ENCODE data around the gene SBF2.

SBF2 gene

DNA sequence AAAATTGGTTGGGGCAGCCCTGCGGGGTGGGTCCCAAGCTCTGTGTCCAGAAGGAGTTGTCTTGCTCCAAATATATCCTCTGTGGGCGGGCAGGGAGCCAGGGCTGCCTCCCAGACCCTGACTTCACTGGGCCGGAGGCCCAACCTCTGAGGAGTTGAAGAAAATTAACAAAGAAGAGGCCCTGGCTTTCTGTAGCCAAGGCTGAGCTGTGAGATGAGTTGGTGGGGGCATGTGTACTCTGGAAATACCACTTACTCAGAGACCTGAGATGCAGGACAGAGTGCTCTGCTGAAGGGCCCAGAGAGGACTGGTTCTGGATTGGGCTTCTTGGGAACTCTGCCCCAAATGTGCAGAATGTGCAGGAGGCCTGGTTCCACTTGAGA is 533.8 kb downstream of the SBF2 start:
- H3K9me3 Mint-ChIP-seq = no peaks in the 10 kb centered on the region
- H3K36me3 Mint-ChIP-seq (ENCODE audit: low read depth) = peaks cover 14% of the 10 kb centered on the region
- peaks cover 65% of the 10 kb centered on the region for H3K4me1 Mint-ChIP-seq (ENCODE audit: low read depth)
- H3K27me3 Mint-ChIP-seq = no peaks in the 10 kb centered on the region
- peak overlapping the region; percentile 96 for H3K27ac Mint-ChIP-seq
- peak overlapping the region; percentile 83 for H3K4me3 Mint-ChIP-seq

DNA sequence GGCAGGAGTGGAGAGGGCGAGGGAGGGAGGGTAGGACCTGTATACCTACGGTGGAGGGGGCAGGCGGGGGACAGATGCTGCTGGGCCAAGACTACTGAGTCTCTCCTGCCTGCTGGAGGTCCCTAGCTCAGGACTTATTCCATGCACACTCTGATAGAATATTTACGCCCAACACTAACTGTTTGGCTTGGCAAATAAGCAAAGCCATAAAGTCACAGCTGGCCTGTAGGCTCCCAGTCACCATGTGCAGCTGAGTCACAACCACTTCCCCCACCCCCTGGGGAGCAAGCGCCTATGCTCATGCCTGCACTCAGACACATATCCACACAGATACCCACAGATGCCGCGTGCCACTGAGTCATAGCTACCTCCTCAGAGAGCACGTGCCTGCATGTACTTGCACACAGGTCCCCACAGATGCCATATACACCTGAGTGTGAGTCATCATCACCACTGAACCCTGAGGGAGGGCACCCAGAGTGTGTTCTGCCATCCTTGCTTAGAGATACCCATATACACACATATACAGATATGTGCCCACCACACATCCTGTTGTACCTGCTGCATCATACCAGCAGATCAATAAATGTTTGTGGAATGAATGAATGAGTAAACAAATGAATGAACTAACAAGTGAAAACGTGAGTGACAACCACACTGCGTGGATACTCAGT is 534.4 kb downstream of the SBF2 start:
- H3K27me3 Mint-ChIP-seq = no peaks in the 10 kb centered on the region
- no peaks in the 10 kb centered on the region for H3K9me3 Mint-ChIP-seq
- H3K27ac Mint-ChIP-seq = peak overlapping the region; percentile 96
- H3K4me1 Mint-ChIP-seq (ENCODE audit: low read depth) = peaks cover 64% of the 10 kb centered on the region
- H3K4me3 Mint-ChIP-seq = peak overlapping the region; percentile 83
- H3K36me3 Mint-ChIP-seq (ENCODE audit: low read depth) = peaks cover 13% of the 10 kb centered on the region

DNA sequence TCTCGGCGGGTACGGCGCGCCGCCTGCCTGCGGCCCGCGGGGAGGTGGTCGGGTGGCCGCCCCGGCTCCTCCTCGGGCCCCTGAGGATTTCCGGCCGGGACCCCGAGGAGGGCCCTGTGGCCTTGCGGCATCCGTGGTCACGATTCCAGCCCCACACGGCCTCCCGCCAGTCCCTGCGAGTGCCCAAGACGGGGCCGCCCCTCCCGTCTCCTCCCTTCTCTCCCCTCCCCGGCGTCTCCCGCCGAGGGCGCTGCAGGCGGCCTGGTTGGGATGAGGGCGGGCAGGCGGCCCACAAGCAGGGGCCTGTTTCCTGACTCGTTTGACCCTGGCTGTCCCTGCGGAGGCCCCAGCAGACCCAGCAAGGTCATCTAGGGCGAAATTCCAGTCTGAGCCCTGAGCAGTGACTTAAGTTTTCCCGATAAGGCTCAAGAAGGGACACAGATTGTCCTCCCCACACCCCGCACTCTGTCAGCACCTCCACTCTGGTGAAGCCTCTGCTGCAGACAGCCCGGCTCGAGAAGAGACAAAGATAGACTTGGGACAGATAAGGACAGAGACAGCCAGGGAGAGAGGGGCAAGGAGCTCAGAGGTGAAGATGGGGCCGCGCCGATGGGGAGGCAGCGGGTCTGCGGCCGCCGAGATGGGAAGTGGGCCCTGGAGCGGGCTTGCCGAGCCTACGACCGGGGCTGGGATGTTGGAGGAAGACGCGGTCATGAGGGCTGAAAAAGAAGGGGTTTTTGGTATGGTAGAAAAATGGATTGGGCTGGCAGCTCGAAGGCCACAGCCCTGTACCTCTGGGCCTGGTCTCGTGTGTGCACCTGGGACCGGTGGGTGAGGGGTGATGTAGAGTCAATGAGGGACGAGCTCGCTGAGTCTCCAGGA is 535.1 kb downstream of the SBF2 start:
- Mint-ChIP-seq H3K4me3 (peak overlapping the region; percentile 83), H3K9me3 (no peaks in the 10 kb centered on the region), H3K36me3 (ENCODE audit: low read depth) (peaks cover 10% of the 10 kb centered on the region), H3K27ac (peak overlapping the region; percentile 96), H3K4me1 (ENCODE audit: low read depth) (peaks cover 71% of the 10 kb centered on the region), H3K27me3 (no peaks in the 10 kb centered on the region)

DNA sequence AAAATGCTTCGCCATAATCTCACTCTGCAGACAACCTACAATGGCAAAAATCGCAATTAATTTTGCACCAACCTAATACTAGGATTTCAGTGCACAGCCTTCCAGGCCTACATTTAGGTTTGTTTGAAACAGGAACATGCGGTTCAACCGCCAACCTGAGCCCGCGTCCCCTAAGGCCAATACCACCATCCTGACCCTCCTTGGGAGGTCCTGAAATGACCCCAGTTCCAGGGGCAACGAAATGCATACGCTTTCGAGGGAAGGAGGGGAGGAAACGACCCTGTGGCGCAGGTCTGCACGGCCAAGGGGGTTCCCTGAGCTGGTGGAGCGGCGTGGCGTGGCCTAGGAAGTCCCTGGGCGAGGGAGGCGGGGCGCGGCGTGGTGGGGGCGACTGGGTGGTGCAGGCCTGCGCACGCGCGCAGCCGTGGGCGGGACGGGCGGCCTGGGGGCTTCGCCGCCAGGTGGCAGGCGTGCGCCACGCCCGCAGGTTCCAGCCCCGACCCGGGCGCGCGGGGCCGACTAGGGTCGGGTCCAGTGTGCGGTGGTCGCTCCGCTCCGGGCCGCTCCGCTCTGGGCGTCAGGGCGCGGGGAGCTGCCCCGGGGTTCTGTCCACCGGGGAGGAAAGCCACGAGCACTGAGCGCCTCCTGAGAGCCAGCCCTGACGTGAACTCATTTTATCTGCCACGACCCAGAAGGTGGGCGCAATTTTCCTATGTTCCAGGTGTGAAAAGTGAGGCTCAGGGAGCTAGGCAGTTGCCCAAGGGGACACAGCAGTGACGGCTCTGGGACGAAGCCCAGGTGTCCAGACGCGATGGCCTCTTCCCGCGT is 536.0 kb downstream of the SBF2 start:
- Mint-ChIP-seq H3K36me3 (ENCODE audit: low read depth) (peaks cover 10% of the 10 kb centered on the region), H3K4me3 (peak overlapping the region; percentile 83), H3K9me3 (no peaks in the 10 kb centered on the region), H3K27me3 (no peaks in the 10 kb centered on the region), H3K27ac (peak overlapping the region; percentile 85), H3K4me1 (ENCODE audit: low read depth) (peaks cover 79% of the 10 kb centered on the region)

DNA sequence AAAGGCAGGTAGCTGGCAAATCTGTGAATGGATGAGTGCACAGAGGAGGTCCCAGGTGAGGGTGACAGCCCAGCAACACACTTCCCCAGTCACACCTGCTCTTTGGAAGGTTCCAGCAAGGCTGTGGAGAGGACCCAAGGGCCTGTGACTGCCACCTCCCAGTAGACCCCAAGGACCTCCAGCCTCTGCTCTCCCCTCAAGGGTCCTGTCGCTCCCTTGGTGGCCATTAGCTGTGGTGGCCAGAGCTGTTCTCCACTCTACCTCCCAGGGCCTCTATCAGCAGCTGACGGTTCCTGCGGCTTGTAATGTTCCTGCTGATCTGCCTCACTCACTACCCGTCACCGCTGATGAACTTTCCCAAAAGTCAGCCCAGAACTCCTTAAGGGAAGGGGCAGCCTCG is 537.1 kb downstream of the SBF2 start:
- peaks cover 4% of the 10 kb centered on the region for H3K36me3 Mint-ChIP-seq (ENCODE audit: low read depth)
- H3K4me3 Mint-ChIP-seq = no peak overlapping the region
- no peaks in the 10 kb centered on the region for H3K9me3 Mint-ChIP-seq
- H3K27ac Mint-ChIP-seq = peak overlapping the region; percentile 46
- H3K4me1 Mint-ChIP-seq (ENCODE audit: low read depth) = peaks cover 81% of the 10 kb centered on the region
- no peaks in the 10 kb centered on the region for H3K27me3 Mint-ChIP-seq

DNA sequence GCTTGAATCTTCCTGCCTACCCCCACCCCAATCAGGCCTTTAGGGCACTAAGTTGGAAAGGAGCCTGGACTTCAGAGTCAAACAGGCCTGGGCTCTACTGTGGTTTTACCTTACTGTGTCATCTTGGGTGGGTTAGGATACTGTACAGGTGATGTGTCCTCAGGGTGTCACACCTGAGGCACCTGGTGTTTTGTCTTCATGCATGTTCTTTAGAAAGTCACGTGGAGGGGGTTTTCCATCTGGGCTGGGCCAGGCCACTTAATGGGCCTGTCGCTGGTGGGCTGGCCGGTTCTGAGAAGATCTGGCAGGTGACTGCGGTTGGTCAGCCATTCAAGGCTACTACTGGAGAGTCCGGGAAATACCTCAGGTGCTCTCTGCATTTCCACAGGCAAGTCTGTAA is 537.6 kb downstream of the SBF2 start:
- no peaks in the 10 kb centered on the region for H3K36me3 Mint-ChIP-seq (ENCODE audit: low read depth)
- no peaks in the 10 kb centered on the region for H3K27me3 Mint-ChIP-seq
- H3K4me3 Mint-ChIP-seq = no peak overlapping the region
- H3K27ac Mint-ChIP-seq = peak overlapping the region; percentile 46
- peaks cover 79% of the 10 kb centered on the region for H3K4me1 Mint-ChIP-seq (ENCODE audit: low read depth)
- no peaks in the 10 kb centered on the region for H3K9me3 Mint-ChIP-seq

DNA sequence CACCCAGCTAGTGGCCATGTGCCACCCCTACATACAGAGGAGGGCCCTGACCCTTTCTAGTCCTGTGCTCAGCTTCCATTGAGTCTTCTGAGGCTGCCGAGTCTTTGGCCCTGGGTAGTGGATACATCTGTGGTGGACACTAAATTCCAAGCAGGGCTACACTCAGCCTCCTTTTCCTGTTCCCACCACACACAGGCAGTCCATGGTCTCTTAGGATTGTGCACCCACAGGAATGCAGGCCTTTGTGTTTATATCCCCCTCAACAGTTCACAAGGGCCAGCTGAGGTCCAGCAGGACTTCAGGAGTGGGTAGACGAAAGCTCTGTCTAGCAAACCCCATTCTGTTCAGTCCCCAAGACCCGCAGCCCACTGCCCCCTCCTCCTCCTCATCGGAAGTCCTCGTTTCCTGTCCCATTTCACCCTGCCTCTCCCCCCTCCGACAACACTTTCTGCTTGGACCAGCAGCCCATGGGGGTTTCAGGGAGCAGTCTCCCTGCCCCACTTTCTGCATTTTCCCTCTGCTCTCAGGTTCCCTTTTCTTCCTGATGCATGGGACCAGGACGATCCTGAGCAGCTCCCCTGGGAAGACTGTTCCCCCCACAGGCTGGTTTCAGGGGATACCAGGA is 538.3 kb downstream of the SBF2 start:
- Mint-ChIP-seq H3K27ac (peak overlapping the region; percentile 23), H3K9me3 (no peaks in the 10 kb centered on the region), H3K27me3 (no peaks in the 10 kb centered on the region), H3K4me3 (no peak overlapping the region), H3K36me3 (ENCODE audit: low read depth) (no peaks in the 10 kb centered on the region), H3K4me1 (ENCODE audit: low read depth) (peaks cover 74% of the 10 kb centered on the region)

DNA sequence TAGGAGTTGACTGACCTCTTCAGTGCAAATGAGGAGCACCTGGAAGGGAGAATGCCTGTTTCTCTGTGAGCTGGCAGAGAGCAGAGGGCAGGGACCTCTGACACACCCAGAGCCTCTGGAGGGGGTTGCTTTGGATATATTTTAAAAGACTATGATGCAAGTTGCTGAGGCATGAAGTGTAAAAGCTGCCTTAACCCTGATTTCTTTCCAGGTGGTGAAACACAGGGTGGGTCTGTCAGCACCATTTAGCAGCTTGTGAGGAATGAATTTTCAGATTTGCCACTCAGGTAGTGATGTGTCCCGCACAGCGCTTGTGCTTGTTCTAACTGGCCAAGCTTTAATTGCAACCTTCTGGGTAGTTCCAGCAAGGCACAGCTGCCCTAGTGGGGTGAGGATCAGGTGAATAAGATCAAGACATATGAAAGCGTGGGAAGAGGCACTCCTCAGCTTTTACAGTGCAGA is 540.0 kb downstream of the SBF2 start:
- Mint-ChIP-seq H3K4me3 (no peak overlapping the region), H3K4me1 (ENCODE audit: low read depth) (peaks cover 57% of the 10 kb centered on the region), H3K36me3 (ENCODE audit: low read depth) (no peaks in the 10 kb centered on the region), H3K27ac (no peak overlapping the region), H3K27me3 (no peaks in the 10 kb centered on the region), H3K9me3 (no peaks in the 10 kb centered on the region)

DNA sequence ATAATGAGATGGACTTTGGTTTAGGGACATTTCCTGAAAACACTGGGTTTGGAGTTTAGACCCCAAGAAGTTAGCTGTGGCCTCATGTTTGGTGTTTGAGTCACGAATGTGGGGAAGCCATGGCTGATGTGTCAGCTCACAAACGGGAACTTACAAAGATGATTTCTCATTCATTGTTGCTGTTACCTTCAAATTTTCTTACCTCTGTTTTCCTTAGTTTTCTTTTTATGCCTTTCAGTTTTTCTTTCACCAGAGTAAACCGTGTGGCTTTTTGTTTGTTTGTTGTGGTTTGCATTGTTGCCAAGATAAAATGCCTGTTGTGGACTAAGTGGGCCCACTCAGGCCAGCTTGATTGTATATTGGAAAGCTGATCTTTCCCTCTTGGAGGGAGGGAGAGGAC is 541.0 kb downstream of the SBF2 start:
- Mint-ChIP-seq H3K4me1 (ENCODE audit: low read depth) (peaks cover 63% of the 10 kb centered on the region), H3K4me3 (no peak overlapping the region), H3K27ac (peak overlapping the region; percentile 68), H3K9me3 (no peaks in the 10 kb centered on the region), H3K27me3 (no peaks in the 10 kb centered on the region), H3K36me3 (ENCODE audit: low read depth) (no peaks in the 10 kb centered on the region)

DNA sequence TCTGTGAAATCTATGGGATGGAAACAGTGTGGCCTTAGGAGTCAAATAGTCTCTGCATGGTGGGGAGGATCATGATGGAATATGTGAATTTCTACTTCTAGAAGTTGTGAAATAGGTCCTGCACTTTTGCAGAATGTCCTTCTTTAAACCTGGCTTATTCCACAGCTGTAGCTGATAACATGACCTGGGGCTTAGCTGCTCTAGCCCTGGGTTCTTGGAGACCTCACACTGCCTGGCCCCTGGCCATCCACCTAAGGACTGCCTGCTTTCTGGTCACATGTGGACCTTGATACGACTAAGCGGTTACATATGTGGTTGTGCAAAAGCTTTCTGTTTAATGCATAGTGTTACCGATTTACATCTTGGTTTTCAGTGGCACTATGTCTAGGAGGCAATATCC is 541.9 kb downstream of the SBF2 start:
- Mint-ChIP-seq H3K4me3 (no peak overlapping the region), H3K36me3 (ENCODE audit: low read depth) (no peaks in the 10 kb centered on the region), H3K4me1 (ENCODE audit: low read depth) (peaks cover 61% of the 10 kb centered on the region), H3K27me3 (no peaks in the 10 kb centered on the region), H3K9me3 (no peaks in the 10 kb centered on the region), H3K27ac (peak overlapping the region; percentile 21)

DNA sequence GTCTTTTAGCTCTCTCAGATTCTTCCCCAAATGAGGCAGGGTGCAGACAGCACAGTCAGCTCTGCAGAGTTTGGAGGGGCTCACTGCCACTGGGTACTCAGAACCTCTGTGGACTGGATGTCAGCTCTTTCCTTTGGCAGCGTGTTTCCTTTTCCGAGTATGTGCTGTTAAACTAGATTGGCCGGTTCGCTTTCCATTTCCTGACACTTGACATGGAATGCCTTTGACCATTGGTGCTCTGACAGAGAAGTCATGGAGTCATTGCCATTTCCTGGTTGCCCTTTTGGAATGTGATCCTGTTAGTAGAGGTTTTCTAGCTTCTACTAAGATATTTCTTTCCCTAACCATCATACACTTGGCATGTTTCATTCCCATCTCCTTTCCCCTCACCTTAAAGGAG is 543.5 kb downstream of the SBF2 start:
- Mint-ChIP-seq H3K36me3 (ENCODE audit: low read depth) (no peaks in the 10 kb centered on the region), H3K4me1 (ENCODE audit: low read depth) (peaks cover 60% of the 10 kb centered on the region), H3K27ac (no peak overlapping the region), H3K9me3 (no peaks in the 10 kb centered on the region), H3K4me3 (no peak overlapping the region), H3K27me3 (no peaks in the 10 kb centered on the region)

DNA sequence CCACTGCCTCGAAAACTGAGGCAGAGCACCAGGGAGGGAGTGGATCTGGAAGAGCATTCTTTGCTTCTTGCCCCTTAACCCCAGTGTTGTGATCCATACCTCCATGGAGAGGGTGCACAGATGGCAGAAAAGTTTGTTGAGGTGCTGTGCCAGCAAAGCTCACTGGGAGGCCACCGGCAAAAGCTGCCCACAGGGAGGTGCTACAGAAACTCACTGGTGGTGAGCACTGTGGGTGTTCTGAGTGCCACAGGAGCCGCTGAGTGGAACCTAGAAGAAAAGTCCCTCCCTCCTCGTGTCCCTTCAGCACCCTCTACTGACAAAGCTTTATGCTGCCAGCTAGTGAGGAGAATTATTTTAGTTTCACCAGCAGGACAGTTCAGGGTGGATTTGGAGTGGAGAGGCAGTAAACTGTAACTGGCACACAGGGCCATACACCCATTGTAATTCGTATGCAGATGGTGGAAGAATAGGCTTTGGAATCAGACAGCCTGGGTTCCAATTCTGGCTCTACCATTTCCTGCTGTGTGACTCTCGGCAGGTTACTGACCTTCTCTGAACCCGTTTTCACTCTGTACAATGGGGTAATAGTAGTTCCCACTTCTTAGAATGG is 545.6 kb downstream of the SBF2 start:
- H3K27ac Mint-ChIP-seq = no peak overlapping the region
- no peak overlapping the region for H3K4me3 Mint-ChIP-seq
- H3K36me3 Mint-ChIP-seq (ENCODE audit: low read depth) = no peaks in the 10 kb centered on the region
- peaks cover 46% of the 10 kb centered on the region for H3K4me1 Mint-ChIP-seq (ENCODE audit: low read depth)
- H3K27me3 Mint-ChIP-seq = no peaks in the 10 kb centered on the region
- no peaks in the 10 kb centered on the region for H3K9me3 Mint-ChIP-seq

DNA sequence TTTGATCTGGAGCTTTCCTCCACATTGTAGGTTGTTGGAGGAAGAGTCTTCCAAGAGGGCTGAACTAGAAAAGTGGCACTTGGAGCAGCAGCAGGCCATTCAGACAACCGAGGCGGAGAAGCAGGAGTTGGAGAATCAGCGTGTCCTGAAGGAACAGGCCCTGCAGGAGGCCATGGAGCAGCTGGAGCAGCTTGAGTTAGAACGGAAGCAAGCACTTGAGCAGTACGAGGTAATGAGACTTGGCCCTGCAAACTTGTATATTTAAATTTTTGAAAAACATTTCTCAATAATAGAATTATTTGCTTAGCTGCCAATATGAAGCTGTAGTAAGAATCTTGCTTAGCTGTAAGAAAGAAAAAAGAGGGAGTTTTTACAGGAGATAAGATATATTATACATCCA is 546.2 kb downstream of the SBF2 start:
- Mint-ChIP-seq H3K27ac (no peak overlapping the region), H3K27me3 (no peaks in the 10 kb centered on the region), H3K36me3 (ENCODE audit: low read depth) (no peaks in the 10 kb centered on the region), H3K4me1 (ENCODE audit: low read depth) (peaks cover 40% of the 10 kb centered on the region), H3K9me3 (no peaks in the 10 kb centered on the region), H3K4me3 (no peak overlapping the region)

DNA sequence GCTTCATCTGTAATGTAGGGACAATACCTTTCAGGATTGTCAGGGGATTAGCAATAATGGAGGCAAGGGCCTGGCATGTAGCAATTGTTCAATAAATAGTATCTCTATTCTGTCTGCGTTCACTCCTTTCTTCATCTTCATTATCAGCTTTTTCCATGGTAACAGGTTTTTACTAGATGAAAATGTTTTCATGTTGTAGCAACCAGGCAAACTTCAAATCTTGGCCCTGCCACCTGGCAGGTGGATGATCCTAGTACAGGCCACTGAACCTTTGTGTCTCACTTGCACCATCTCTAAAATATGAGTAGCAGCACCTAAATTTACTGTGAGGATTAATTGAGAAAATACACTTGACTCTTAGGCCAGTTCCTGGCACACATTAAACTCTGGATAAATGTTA is 546.8 kb downstream of the SBF2 start:
- H3K4me1 Mint-ChIP-seq (ENCODE audit: low read depth) = peaks cover 38% of the 10 kb centered on the region
- H3K4me3 Mint-ChIP-seq = no peak overlapping the region
- H3K36me3 Mint-ChIP-seq (ENCODE audit: low read depth) = no peaks in the 10 kb centered on the region
- H3K27me3 Mint-ChIP-seq = no peaks in the 10 kb centered on the region
- no peaks in the 10 kb centered on the region for H3K9me3 Mint-ChIP-seq
- H3K27ac Mint-ChIP-seq = no peak overlapping the region

Measured in stimulated activated naive CD8-positive, alpha-beta T cell treated with anti-CD3 and anti-CD28 coated beads, Interleukin-15, Interleukin-2, amounts not matched to agents 100 ng/mL and 50 ng/mL, for 24 hours (primary cell).